GM12873 (cell line): ENCODE results near the gene PMF1.

Source experiments
- TF ChIP-seq, protein P1 (sequence below): IDR thresholded peaks from 2 replicates; pipeline ENCODE4 v1.5.1; 2012; ENCODE audit warnings: low read depth, mild to moderate bottlenecking, moderate library complexity, low read length, control low read depth; ENCODE audit not compliant: insufficient read depth; ENCODE audit errors: missing control alignments

The PMF1 gene

DNA sequence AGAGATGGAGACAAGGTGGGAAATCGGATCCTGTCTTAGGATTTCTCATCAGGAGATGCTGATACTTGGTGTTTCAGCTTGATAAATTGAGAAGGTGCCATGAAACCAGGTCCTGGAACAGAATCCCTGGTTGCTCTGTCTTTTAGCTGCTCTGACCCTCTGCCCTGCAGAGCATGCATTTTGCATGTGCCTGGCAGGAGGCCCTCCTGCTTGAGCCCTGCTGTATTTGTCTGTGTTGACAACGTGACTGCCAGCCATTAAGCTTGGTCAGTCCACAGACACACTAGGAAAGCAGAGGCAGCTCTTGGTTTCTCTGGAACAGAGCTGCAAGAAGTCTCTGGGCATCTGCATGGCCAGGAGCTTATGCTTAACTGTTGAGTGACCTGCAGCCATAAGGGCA is 16.4 kb upstream of the PMF1 start:
- TF ChIP-seq, protein P1, sequence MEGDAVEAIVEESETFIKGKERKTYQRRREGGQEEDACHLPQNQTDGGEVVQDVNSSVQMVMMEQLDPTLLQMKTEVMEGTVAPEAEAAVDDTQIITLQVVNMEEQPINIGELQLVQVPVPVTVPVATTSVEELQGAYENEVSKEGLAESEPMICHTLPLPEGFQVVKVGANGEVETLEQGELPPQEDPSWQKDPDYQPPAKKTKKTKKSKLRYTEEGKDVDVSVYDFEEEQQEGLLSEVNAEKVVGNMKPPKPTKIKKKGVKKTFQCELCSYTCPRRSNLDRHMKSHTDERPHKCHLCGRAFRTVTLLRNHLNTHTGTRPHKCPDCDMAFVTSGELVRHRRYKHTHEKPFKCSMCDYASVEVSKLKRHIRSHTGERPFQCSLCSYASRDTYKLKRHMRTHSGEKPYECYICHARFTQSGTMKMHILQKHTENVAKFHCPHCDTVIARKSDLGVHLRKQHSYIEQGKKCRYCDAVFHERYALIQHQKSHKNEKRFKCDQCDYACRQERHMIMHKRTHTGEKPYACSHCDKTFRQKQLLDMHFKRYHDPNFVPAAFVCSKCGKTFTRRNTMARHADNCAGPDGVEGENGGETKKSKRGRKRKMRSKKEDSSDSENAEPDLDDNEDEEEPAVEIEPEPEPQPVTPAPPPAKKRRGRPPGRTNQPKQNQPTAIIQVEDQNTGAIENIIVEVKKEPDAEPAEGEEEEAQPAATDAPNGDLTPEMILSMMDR, result no peak

DNA sequence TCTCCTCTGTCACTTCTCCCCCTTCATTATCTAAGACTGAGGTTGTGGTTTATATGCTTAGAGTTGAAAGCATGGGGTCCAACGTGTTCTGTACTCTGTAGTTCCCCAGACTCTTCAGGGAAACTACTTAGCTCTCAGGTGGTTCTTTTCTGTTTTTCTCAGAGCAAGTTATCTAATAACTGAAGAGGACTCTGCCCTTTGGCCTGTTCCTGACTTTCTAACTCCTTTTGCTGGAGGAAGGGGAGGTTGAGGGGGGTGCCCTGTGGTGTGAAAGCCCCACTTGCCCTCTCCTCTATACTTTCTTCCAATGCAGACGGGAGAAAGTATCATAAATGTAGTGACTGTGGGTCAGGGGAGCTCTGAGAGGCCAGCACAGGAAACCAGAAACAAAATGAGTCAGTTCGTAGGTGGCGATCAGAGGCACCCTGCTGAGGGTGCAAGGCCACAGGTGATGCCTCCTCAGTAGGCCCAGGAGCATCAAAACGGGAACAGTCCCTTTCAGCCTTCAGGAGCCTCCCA is 13.9 kb upstream of the PMF1 start:
- TF ChIP-seq, protein P1, result no peak

- TF ChIP-seq, protein P1, result no peak
These were observed 12.8 kb upstream of the PMF1 start for GRCh38 chr1:156200044-156200443.

DNA sequence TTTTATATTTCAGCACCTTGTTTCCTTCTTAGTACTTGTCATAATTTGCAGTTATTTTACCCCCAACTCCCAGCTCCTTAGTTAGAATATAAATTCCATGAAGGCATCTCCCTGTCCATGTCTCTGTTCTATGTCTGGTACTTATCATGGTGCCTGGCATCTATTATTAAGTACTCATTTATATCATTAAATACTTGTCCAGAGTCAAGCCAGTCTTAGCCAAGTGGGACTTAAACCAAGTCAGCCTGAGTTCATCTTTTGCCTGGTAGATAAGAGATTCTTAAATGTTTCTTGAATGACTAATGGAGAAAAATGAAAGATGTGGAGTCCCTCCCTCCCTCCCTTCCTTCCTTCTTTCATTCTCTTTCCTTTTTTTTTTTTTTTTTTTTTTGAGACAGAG is 9.5 kb upstream of the PMF1 start:
- TF ChIP-seq, protein P1, result no peak

- TF ChIP-seq, protein P1, result no peak
These were observed 8.1 kb upstream of the PMF1 start for GRCh38 chr1:156204686-156205085.

DNA sequence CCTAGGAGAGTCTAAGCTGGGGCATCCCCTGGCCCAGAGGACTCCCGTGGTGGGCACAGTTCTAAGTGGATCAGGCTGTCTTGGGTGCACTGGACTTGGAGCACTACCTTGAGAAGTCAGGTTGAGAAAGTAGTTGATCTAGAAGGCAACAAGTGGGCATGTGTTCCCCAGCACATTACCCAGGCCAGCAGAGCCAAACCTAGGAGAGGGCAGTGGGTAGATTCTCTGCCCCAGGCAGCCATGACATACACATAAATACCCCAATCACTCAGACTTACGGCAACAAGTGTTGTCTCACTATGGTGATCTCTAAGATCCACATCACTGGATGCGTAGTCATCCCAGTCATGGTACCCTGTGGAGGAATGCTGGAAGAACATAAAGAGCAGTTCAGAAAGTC is 1.6 kb upstream of the PMF1 start:
- TF ChIP-seq, protein P1, result no peak

DNA sequence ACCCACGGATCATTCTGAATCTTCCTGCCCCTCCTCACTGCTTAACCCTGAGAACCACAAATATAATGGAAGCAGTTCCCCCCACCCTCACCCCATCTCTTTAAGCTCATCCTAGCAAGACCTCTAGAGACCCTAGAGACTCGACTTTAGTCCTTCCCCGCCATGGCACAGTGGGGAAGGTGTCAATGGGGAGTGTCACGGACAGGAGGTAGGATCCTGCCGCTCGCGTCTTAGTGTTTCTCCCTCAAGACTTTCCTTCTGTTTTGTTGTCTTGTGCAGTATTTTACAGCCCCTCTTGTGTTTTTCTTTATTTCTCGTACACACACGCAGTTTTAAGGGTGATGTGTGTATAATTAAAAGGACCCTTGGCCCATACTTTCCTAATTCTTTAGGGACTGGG is 677 bp upstream of the PMF1 start:
- TF ChIP-seq, protein P1, result no peak
